ENCODE measurements around the gene KCNJ1. TPM values are rescaled to one million over a fixed set of nuclear protein-coding genes. Genes with fewer than 3 reads are reported as not detected.

KCNJ1 gene
- polyA plus RNA-seq, 2 donors = 0.07 to 0.10 TPM

DNA sequence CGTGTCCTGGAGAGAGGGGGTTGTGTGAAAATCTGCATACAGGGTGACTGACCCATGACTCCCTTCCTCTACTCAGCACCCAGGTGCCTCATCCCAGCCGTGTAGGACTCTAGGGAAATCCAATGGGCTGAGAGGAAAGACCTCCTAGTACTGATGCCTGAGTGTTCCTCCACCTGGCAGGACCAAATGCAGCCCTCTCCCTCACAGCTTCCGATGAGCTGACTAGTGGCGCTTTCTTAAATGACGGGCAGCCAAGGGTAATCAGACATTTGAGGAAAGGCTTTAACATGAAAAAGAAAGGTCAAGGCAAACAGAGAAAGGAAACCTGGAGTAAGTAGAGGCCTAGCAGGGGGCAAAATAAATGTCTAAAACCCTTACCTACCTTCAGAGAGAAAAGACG is 5.0 kb upstream of the KCNJ1 start:
- Histone ChIP-seq H3K36me3 (ENCODE audit: control insufficient read depth in 2 of 2, insufficient read depth in 2 of 2, low read length in 1 of 2) (no peaks in the 10 kb centered on the region), H3K4me1 (ENCODE audit: control insufficient read depth in 2 of 2, insufficient read depth in 2 of 2, low read length in 1 of 2) (no peaks in the 10 kb centered on the region), H3K9me3 (ENCODE audit: control insufficient read depth in 2 of 2, insufficient read depth in 1 of 2, low read depth in 1 of 2, low read length in 1 of 2) (peaks cover 0 to 1% of the 10 kb centered on the region in 2 donors), H3K27me3 (ENCODE audit: control insufficient read depth in 1 of 2, insufficient read depth in 2 of 2, low read length in 2 of 2) (no peaks in the 10 kb centered on the region), H3K4me3 (ENCODE audit: low read depth in 1 of 2, low read length in 2 of 2) (no peak overlapping the region), H3K27ac (ENCODE audit: low read depth in 2 of 2, low read length in 1 of 2) (no peak overlapping the region)
- WGBS, 2 donors = 85 to 86% methylated on average over 6 of the region's 6 CpGs

DNA sequence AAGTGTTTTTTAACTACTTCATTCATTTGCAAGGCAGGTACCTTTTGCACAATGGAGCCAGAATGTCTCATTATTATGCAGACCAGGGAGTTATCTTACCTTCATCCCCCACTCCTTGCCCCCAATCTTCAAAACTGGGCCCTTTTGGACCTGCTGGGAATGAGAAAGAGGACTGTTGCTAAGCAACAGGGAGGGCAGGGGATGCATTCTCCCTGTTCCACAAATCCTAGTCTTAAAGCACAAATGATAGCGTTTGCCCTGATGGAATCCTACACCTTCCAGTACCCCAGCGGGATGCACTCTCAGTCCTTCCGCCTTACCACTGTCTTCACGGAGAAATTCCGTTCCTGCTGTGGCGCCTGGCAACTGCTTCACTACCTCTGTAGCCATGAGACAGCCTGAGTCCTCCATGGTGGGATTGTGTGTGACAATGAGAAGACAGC is 4.1 kb upstream of the KCNJ1 start:
- no peaks in the 10 kb centered on the region for H3K27me3 ChIP-seq (ENCODE audit: control insufficient read depth in 1 of 2, insufficient read depth in 2 of 2, low read length in 2 of 2)
- H3K27ac ChIP-seq (ENCODE audit: low read depth in 2 of 2, low read length in 1 of 2) = no peak overlapping the region
- no peak overlapping the region for H3K4me3 ChIP-seq (ENCODE audit: low read depth in 1 of 2, low read length in 2 of 2)
- 85 to 87% methylated on average over 6 of the region's 6 CpGs for WGBS, 2 donors
- no peaks in the 10 kb centered on the region for H3K36me3 ChIP-seq (ENCODE audit: control insufficient read depth in 2 of 2, insufficient read depth in 2 of 2, low read length in 1 of 2)
- no peaks in the 10 kb centered on the region for H3K4me1 ChIP-seq (ENCODE audit: control insufficient read depth in 2 of 2, insufficient read depth in 2 of 2, low read length in 1 of 2)
- peaks cover 0 to 1% of the 10 kb centered on the region in 2 donors for H3K9me3 ChIP-seq (ENCODE audit: control insufficient read depth in 2 of 2, insufficient read depth in 1 of 2, low read depth in 1 of 2, low read length in 1 of 2)

DNA sequence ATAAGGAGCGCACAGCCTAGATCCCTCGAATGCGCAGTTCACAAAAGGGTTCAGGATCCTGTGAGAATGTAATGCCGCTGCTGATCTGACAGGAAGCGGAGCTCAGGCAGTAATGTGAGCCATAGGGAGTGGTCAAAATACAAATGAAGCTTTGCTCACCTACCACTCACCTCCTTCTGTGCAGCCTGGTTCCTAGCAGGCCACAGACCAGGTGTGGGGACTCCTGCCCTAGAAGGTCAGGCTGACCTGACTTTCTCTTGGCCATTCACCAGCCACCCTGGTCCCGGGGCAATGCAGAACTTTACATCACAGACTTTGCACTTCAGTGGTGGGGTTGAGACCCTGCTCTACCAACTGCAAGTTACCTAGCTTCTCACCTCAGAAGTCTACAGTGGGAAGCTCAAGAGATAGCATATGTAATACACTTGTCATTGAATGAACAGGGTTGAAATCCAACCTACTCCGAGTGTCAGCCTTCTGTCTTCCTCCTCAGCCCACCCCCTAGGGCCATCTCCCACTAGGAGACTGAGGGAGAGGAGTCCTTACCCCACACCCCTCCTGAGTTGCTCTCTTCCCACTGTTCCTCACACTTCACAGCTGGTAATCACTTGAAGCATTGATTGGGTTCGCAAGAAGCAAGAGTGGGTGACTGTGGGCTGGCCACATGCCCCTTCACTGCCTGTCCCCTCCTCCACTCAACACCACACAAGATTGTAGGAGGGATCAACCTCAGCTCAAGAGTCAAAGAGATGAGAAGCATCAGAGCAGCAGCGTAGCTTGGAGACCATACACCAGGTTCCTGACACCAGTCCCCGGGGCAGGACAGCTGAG is 2.0 kb upstream of the KCNJ1 start:
- Histone ChIP-seq H3K9me3 (ENCODE audit: control insufficient read depth in 2 of 2, insufficient read depth in 1 of 2, low read depth in 1 of 2, low read length in 1 of 2) (peaks cover 0 to 1% of the 10 kb centered on the region in 2 donors), H3K4me1 (ENCODE audit: control insufficient read depth in 2 of 2, insufficient read depth in 2 of 2, low read length in 1 of 2) (no peaks in the 10 kb centered on the region), H3K27ac (ENCODE audit: low read depth in 2 of 2, low read length in 1 of 2) (no peak overlapping the region), H3K27me3 (ENCODE audit: control insufficient read depth in 1 of 2, insufficient read depth in 2 of 2, low read length in 2 of 2) (no peaks in the 10 kb centered on the region), H3K4me3 (ENCODE audit: low read depth in 1 of 2, low read length in 2 of 2) (no peak overlapping the region), H3K36me3 (ENCODE audit: control insufficient read depth in 2 of 2, insufficient read depth in 2 of 2, low read length in 1 of 2) (no peaks in the 10 kb centered on the region)
- WGBS, 2 donors = 95 to 97% methylated on average over 10 of the region's 10 CpGs

DNA sequence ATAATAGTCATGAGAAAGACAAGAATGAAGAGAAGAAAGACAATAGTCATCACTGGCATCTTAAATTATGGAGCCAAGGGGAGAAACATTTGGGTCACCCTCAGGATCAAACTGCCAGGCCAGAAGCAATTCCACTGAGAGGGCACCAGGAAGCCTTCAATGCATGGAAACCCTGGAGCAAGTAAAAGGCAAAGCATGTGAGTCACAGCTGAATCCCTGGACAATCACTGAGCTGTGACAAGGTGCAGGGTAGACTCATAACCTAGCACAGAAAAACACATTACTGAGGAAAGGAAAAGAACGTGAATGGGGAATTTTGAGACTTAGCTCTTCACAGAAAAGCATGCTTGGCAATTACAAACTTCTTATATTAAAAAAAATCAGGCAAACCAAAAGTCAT is 1.6 kb downstream of the KCNJ1 start:
- WGBS, 2 donors = 63 to 68% methylated on average over 1 of the region's 1 CpG
- H3K4me1 ChIP-seq (ENCODE audit: control insufficient read depth in 2 of 2, insufficient read depth in 2 of 2, low read length in 1 of 2) = no peaks in the 10 kb centered on the region
- H3K4me3 ChIP-seq (ENCODE audit: low read depth in 1 of 2, low read length in 2 of 2) = no peak overlapping the region

GRCh38 chr11:128862908-128863660 is 4.0 kb downstream of the KCNJ1 start:
- no peaks in the 10 kb centered on the region for H3K27me3 ChIP-seq (ENCODE audit: control insufficient read depth in 1 of 2, insufficient read depth in 2 of 2, low read length in 2 of 2)
- no peak overlapping the region for H3K27ac ChIP-seq (ENCODE audit: low read depth in 2 of 2, low read length in 1 of 2)
- H3K9me3 ChIP-seq (ENCODE audit: control insufficient read depth in 2 of 2, insufficient read depth in 1 of 2, low read depth in 1 of 2, low read length in 1 of 2) = no peaks in the 10 kb centered on the region
- H3K36me3 ChIP-seq (ENCODE audit: control insufficient read depth in 2 of 2, insufficient read depth in 2 of 2, low read length in 1 of 2) = no peaks in the 10 kb centered on the region
- no peaks in the 10 kb centered on the region for H3K4me1 ChIP-seq (ENCODE audit: control insufficient read depth in 2 of 2, insufficient read depth in 2 of 2, low read length in 1 of 2)
- WGBS, 2 donors = 50 to 55% methylated on average over 4 of the region's 4 CpGs
- H3K4me3 ChIP-seq (ENCODE audit: low read depth in 1 of 2, low read length in 2 of 2) = no peak overlapping the region

More for the DNA sequence above, 1.6 kb downstream of the KCNJ1 start:
- H3K9me3 ChIP-seq (ENCODE audit: control insufficient read depth in 2 of 2, insufficient read depth in 1 of 2, low read depth in 1 of 2, low read length in 1 of 2) = peaks cover 0 to 1% of the 10 kb centered on the region in 2 donors
- no peaks in the 10 kb centered on the region for H3K27me3 ChIP-seq (ENCODE audit: control insufficient read depth in 1 of 2, insufficient read depth in 2 of 2, low read length in 2 of 2)
- H3K27ac ChIP-seq (ENCODE audit: low read depth in 2 of 2, low read length in 1 of 2) = no peak overlapping the region
- no peaks in the 10 kb centered on the region for H3K36me3 ChIP-seq (ENCODE audit: control insufficient read depth in 2 of 2, insufficient read depth in 2 of 2, low read length in 1 of 2)

GRCh38 chr11:128862406-128862805 is 4.7 kb downstream of the KCNJ1 start:
- Histone ChIP-seq H3K4me3 (ENCODE audit: low read depth in 1 of 2, low read length in 2 of 2) (no peak overlapping the region), H3K27ac (ENCODE audit: low read depth in 2 of 2, low read length in 1 of 2) (no peak overlapping the region), H3K9me3 (ENCODE audit: control insufficient read depth in 2 of 2, insufficient read depth in 1 of 2, low read depth in 1 of 2, low read length in 1 of 2) (no peaks in the 10 kb centered on the region), H3K4me1 (ENCODE audit: control insufficient read depth in 2 of 2, insufficient read depth in 2 of 2, low read length in 1 of 2) (no peaks in the 10 kb centered on the region), H3K36me3 (ENCODE audit: control insufficient read depth in 2 of 2, insufficient read depth in 2 of 2, low read length in 1 of 2) (no peaks in the 10 kb centered on the region), H3K27me3 (ENCODE audit: control insufficient read depth in 1 of 2, insufficient read depth in 2 of 2, low read length in 2 of 2) (no peaks in the 10 kb centered on the region)
- 86 to 91% methylated on average over 9 of the region's 9 CpGs for WGBS, 2 donors

DNA sequence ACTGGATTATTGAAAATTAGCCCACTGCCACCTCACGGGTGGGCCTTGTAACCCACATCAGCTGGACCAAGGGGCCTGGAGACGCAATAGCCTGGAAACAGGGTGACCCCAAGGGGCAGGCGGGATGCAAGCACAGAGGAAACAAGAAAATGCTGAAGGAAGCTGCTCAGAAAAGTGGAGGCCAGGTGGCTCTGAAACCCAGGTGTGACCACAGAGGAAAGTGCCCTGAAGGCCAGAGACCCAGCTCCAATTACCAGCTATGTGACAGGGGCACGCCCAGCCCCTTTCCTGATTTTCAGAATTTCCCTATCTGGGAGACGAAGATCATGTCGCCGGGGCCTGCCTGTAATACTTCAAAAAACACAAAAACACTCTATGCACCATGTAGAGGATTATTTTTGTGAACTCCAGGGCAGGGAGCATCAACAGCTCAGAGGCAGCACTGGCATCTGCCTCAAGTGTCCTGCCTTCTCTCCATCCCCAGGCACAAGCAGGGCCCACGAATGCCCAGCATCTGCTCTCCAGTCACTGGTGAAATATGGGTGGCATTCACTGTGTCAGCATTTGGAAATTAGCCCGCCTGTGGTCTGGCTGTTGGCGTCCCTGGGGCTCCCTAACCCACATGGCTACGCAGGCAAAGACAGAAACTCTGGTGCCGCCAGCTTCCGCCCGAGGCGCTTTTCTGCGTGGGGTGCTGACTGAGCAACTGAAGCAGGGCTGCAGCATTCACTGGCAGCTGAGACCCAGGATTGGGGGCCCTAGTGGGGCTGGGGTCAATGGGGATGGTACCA is 6.3 kb downstream of the KCNJ1 start:
- no peaks in the 10 kb centered on the region for H3K9me3 ChIP-seq (ENCODE audit: control insufficient read depth in 2 of 2, insufficient read depth in 1 of 2, low read depth in 1 of 2, low read length in 1 of 2)
- H3K27me3 ChIP-seq (ENCODE audit: control insufficient read depth in 1 of 2, insufficient read depth in 2 of 2, low read length in 2 of 2) = no peaks in the 10 kb centered on the region
- no peaks in the 10 kb centered on the region for H3K4me1 ChIP-seq (ENCODE audit: control insufficient read depth in 2 of 2, insufficient read depth in 2 of 2, low read length in 1 of 2)
- H3K27ac ChIP-seq (ENCODE audit: low read depth in 2 of 2, low read length in 1 of 2) = no peak overlapping the region
- WGBS, 2 donors = 83 to 90% methylated on average over 16 of the region's 16 CpGs
- H3K4me3 ChIP-seq (ENCODE audit: low read depth in 1 of 2, low read length in 2 of 2) = no peak overlapping the region
- no peaks in the 10 kb centered on the region for H3K36me3 ChIP-seq (ENCODE audit: control insufficient read depth in 2 of 2, insufficient read depth in 2 of 2, low read length in 1 of 2)

DNA sequence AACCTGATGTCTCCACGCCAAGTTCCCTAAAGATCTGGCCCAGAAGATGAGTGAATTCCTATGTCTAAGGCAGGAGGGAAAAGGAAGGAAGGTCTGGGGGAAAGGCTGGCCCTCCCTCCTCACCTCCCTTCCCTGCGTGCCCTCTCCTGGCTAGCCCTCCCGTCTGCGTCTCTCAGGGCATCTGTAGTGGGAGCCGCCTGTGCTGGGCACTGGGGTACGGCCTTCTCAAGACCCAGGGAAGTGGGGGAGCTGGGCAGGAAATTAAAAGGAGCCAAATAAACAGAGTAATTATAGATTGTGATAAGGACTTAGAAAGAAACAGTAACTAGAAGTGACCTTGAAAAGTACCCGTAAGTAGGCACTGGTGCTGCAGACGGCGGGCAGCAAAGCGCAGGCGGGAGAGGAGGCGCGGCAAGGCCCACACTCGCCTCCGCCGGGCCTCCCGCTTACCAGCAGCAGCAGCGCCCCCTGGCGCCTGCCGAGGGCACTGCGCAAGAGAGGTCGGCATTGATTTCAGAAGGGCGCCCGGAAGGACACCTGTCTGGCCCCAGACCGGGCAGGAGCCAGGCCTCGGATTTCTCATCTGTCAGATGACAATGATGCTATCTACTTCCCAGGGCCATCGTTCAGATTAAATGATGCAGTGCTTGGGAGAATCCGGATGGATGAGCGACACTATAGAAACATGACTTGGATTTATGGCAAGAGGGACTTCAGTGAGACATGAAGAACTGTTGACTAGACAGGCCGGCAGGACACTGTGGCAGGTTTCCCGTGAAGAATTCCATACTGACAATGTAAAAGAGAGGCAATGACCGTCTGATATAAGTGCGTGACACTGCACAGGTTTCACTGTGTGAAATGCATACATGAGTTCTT is 7.3 kb downstream of the KCNJ1 start:
- H3K27ac ChIP-seq (ENCODE audit: low read depth in 2 of 2, low read length in 1 of 2) = no peak overlapping the region
- no peaks in the 10 kb centered on the region for H3K4me1 ChIP-seq (ENCODE audit: control insufficient read depth in 2 of 2, insufficient read depth in 2 of 2, low read length in 1 of 2)
- no peaks in the 10 kb centered on the region for H3K27me3 ChIP-seq (ENCODE audit: control insufficient read depth in 1 of 2, insufficient read depth in 2 of 2, low read length in 2 of 2)
- H3K9me3 ChIP-seq (ENCODE audit: control insufficient read depth in 2 of 2, insufficient read depth in 1 of 2, low read depth in 1 of 2, low read length in 1 of 2) = no peaks in the 10 kb centered on the region
- no peaks in the 10 kb centered on the region for H3K36me3 ChIP-seq (ENCODE audit: control insufficient read depth in 2 of 2, insufficient read depth in 2 of 2, low read length in 1 of 2)
- no peak overlapping the region for H3K4me3 ChIP-seq (ENCODE audit: low read depth in 1 of 2, low read length in 2 of 2)
- WGBS, 2 donors = 31 to 46% methylated on average over 32 to 33 of the region's 33 CpGs

DNA sequence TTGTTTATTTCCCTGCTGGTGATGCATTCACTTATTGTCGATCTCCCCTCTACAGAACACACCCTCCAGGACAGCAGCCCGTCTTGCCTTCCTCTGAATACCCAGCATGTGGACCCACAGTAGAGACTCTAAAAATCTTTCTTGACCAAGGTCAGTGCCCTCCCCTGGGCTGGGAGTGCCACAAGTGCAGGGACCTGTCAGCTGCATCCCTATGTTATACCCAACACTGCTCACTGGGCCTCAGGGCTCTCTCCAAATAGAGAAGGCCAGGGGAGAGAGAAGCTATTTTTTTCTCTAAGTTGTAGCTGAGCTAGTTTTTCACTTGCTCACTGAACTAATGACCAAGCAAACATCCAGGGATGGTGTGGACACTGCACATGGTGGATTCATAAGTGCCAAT is 9.8 kb downstream of the KCNJ1 start:
- Histone ChIP-seq H3K27me3 (ENCODE audit: control insufficient read depth in 1 of 2, insufficient read depth in 2 of 2, low read length in 2 of 2) (no peaks in the 10 kb centered on the region), H3K36me3 (ENCODE audit: control insufficient read depth in 2 of 2, insufficient read depth in 2 of 2, low read length in 1 of 2) (no peaks in the 10 kb centered on the region)
- WGBS, 2 donors = 83 to 95% methylated on average over 2 of the region's 2 CpGs

More for the DNA sequence above, 9.8 kb downstream of the KCNJ1 start:
- H3K9me3 ChIP-seq (ENCODE audit: control insufficient read depth in 2 of 2, insufficient read depth in 1 of 2, low read depth in 1 of 2, low read length in 1 of 2) = no peaks in the 10 kb centered on the region
- no peaks in the 10 kb centered on the region for H3K4me1 ChIP-seq (ENCODE audit: control insufficient read depth in 2 of 2, insufficient read depth in 2 of 2, low read length in 1 of 2)
- H3K27ac ChIP-seq (ENCODE audit: low read depth in 2 of 2, low read length in 1 of 2) = no peak overlapping the region
- H3K4me3 ChIP-seq (ENCODE audit: low read depth in 1 of 2, low read length in 2 of 2) = no peak overlapping the region

Data from esophagus (tissue), 2 donors.